K562 (cell line): ENCODE results near the gene GLRX5. TPM values are rescaled to one million over a fixed set of nuclear protein-coding genes. Genes with fewer than 3 reads are reported as not detected.

Experiments
- ATAC-seq: fragments of 200-7000 bp; cut with Tn5 transposase; 3 replicates; pipeline ENCODE4 v1.9.1; 2020; ENCODE audit warnings: moderate library complexity
- BruUV-seq: library from RNA; stranded (reverse); fragments of 400-500 nt; replicated peaks from 2 replicates; lab custom pipeline; 2021; lab: Mats Ljungman, UMichigan
- CTCF ChIA-PET: fragments of 300-600 bp; formaldehyde crosslinking; extraction: SDS; loops from one replicate; lab custom pipeline; 2021; ENCODE audit warnings: low intra/inter-chr PET ratio; lab: Yijun Ruan, JAX
- POLR2A ChIA-PET: fragments of 300-600, 350-650 bp; sonication (Branson Sonifier 250); formaldehyde crosslinking; extraction: SDS; loops from one replicate; lab custom pipeline; 2021; ENCODE audit warnings: antibody characterized with exemption, inconsistent platforms; lab: Yijun Ruan, JAX
- DNase-seq, 4 experiments: peaks; one replicate each; pipeline versions ENCODE4 v3.0.0 to v3.0.0-alpha.2; 2011 to 2018; ENCODE audit warnings: low spot score in 3 of 4, mixed read lengths in 3 of 4; ENCODE audit errors: extremely low read depth in 1 of 4
- FAIRE-seq: peaks from 2 replicates; lab custom pipeline; 2011; peaks lifted over from hg19 to GRCh38; lab: Jason Lieb, UNC
- H2AFZ ChIP-seq: 2 replicates; pipeline ENCODE4 v1.6.0; 2011; ENCODE audit warnings: low read depth, low read length, control low read depth, inconsistent platforms
- H3K27ac ChIP-seq: fragments of 200-600 bp; 3 replicates; pipeline ENCODE4 v1.8.0; 2011; ENCODE audit warnings: low read depth, mild to moderate bottlenecking, control low read depth, inconsistent platforms, low read length, moderate library complexity, mixed read lengths; ENCODE audit errors: extremely low read depth
- H3K27me3 ChIP-seq, 2 experiments: fragments of 300-600 bp in 1 of 2; 2 replicates in 1 of 2; 3 replicates in 1 of 2; pipeline versions ENCODE4 v1.6.0 to v1.8.0; 2011; ENCODE audit warnings: inconsistent platforms in 2 of 2, low read length in 2 of 2, mild to moderate bottlenecking in 1 of 2, mixed read lengths in 1 of 2, moderate library complexity in 1 of 2; ENCODE audit not compliant: control insufficient read depth in 2 of 2, insufficient read depth in 2 of 2
- H3K36me3 ChIP-seq: fragments of 300-600 bp; 3 replicates; pipeline ENCODE4 v1.8.0; 2011; ENCODE audit warnings: mild to moderate bottlenecking, low read length, inconsistent platforms; ENCODE audit not compliant: control insufficient read depth, insufficient read depth
- H3K4me1 ChIP-seq, 2 experiments: fragments of 200-600 bp in 1 of 2; replicated peaks in 1 of 2; 2 replicates in 1 of 2; 3 replicates in 1 of 2; pipeline versions ENCODE4 v1.5.1 to v1.8.0; 2011; ENCODE audit warnings: inconsistent platforms in 2 of 2, low read length in 2 of 2, mild to moderate bottlenecking in 1 of 2, mixed read lengths in 1 of 2, moderate library complexity in 1 of 2; ENCODE audit not compliant: control insufficient read depth in 2 of 2, insufficient read depth in 2 of 2
- H3K4me2 ChIP-seq: 2 replicates; pipeline ENCODE4 v1.6.1; 2011; ENCODE audit warnings: low read length, control low read depth, inconsistent platforms, mixed read lengths; ENCODE audit not compliant: insufficient read depth
- H3K4me3 ChIP-seq: fragments of 200-600 bp; sonication (generic), shearing (Covaris generic); 2 replicates; pipeline ENCODE4 v1.5.1; 2016; ENCODE audit warnings: control low read depth, inconsistent platforms
- H3K79me2 ChIP-seq: fragments of 200-600 bp; 3 replicates; pipeline ENCODE4 v1.8.0; 2011; ENCODE audit warnings: low read length, inconsistent platforms; ENCODE audit not compliant: control insufficient read depth, insufficient read depth
- H3K9ac ChIP-seq, 2 experiments: 2 replicates each; pipeline versions ENCODE4 v1.6.0 to v1.6.1; 2011; ENCODE audit warnings: low read depth in 2 of 2, low read length in 2 of 2, control low read depth in 1 of 2, inconsistent platforms in 1 of 2, mild to moderate bottlenecking in 1 of 2, mixed read lengths in 1 of 2; ENCODE audit not compliant: insufficient read depth in 1 of 2
- H3K9me1 ChIP-seq: one replicate; pipeline ENCODE4 v1.6.0; 2011; ENCODE audit warnings: inconsistent platforms, mild to moderate bottlenecking, low read length, moderate library complexity; ENCODE audit not compliant: control insufficient read depth, insufficient read depth
- H3K9me3 ChIP-seq: replicated peaks from 2 replicates; pipeline ENCODE4 v1.5.1; 2011; ENCODE audit warnings: low read depth, low read length, inconsistent platforms; ENCODE audit not compliant: control insufficient read depth, insufficient read depth
- H4K20me1 ChIP-seq: replicated peaks from 2 replicates; pipeline ENCODE4 v1.6.1; 2011; ENCODE audit warnings: low read length, inconsistent platforms, mixed read lengths; ENCODE audit not compliant: control insufficient read depth, insufficient read depth
- BHLHE40 ChIP-seq: IDR thresholded peaks from 2 replicates; pipeline ENCODE4 v1.6.1; 2011; ENCODE audit warnings: low read length, improper control_type of control experiment
- CC2D1A ChIP-seq: fragments of 450-650 bp; IDR thresholded peaks from 2 replicates; pipeline ENCODE4 v1.6.1; 2017; ENCODE audit warnings: mild to moderate bottlenecking
- ETV1 ChIP-seq: fragments of 450-650 bp; conservative IDR thresholded peaks from 2 replicates; pipeline ENCODE4 v1.6.1; 2016; ENCODE audit warnings: missing genetic modification characterization, control low read depth, low read depth, missing compliant biosample characterization
- FOSL1 ChIP-seq: fragments of 200-800 bp; sonication (Bioruptor generic); conservative IDR thresholded peaks from 2 replicates; pipeline ENCODE4 v1.6.1; 2016; ENCODE audit warnings: missing genetic modification characterization, missing compliant biosample characterization
- HMG20B ChIP-seq: fragments of 250-450 bp; sonication (Bioruptor Pico); IDR thresholded peaks from 2 replicates; pipeline ENCODE4 v1.5.0; 2021; ENCODE audit warnings: mild to moderate bottlenecking
- MBD1 ChIP-seq: fragments of 250-450 bp; sonication (Bioruptor Pico); IDR thresholded peaks from 2 replicates; pipeline ENCODE4 v1.8.0; 2022; ENCODE audit warnings: inconsistent platforms
- PYGO2 ChIP-seq: fragments of 450-650 bp; IDR thresholded peaks from 2 replicates; pipeline ENCODE4 v1.6.1; 2016; ENCODE audit warnings: mild to moderate bottlenecking, missing genetic modification characterization, moderate library complexity, missing compliant biosample characterization
- RHOXF2B ChIP-seq: fragments of 250-450 bp; sonication (Bioruptor Pico); conservative IDR thresholded peaks from 2 replicates; pipeline ENCODE4 v1.5.1; 2021
- SRF ChIP-seq, 2 experiments: fragments of 250-450, 450-650 bp in 1 of 2; sonication (Bioruptor Pico) in 1 of 2; sonication (generic) in 1 of 2; formaldehyde crosslinking; IDR thresholded peaks; 2 replicates each; pipeline versions ENCODE4 v1.5.0 to v1.5.1; 2020 to 2022; ENCODE audit warnings: mild to moderate bottlenecking in 1 of 2, missing genetic modification reagents in 1 of 2
- SUPT5H ChIP-seq: fragments of 450-650 bp; IDR thresholded peaks from 2 replicates; pipeline ENCODE4 v1.6.1; 2016
- TFAM ChIP-seq: fragments of 250-450 bp; sonication (Bioruptor Pico); conservative IDR thresholded peaks from 2 replicates; pipeline ENCODE4 v1.5.0; 2021; ENCODE audit warnings: mild to moderate bottlenecking, moderate library complexity
- ZNF395 ChIP-seq: fragments of 200-800 bp; sonication (Bioruptor generic); IDR thresholded peaks from 2 replicates; pipeline ENCODE4 v1.6.1; 2017; ENCODE audit warnings: missing genetic modification characterization, missing compliant biosample characterization
- ZZZ3 ChIP-seq: fragments of 450-650 bp; IDR thresholded peaks from 2 replicates; pipeline ENCODE4 v1.6.1; 2016; ENCODE audit warnings: antibody characterized with exemption, mild to moderate bottlenecking, moderate library complexity
- WGBS: fragments of 100-300 bp; shearing (Covaris generic); methylation state at CpG from one replicate; pipeline ENCODE4 v1.1.6; 2016; ENCODE audit warnings: low coverage, mixed read lengths; ENCODE audit not compliant: insufficient coverage; ENCODE audit errors: missing lambda C conversion rate; 5-methylcytosine and 5-hydroxymethylcytosine counted together
- in situ Hi-C: fragments of 300-500 bp; cut with MboI; formaldehyde crosslinking; loops from 4 replicates; pipeline ENCODE4 v1.15.0; 2018; ENCODE audit warnings: inconsistent platforms, mixed read lengths
- intact Hi-C: fragments of 100-400 bp; cut with micrococcal nuclease; formaldehyde crosslinking; loops from 2 replicates; pipeline ENCODE4 v1.14.2; 2022
- polyA plus RNA-seq, 8 experiments: library from polyadenylated mRNA; depleted of rRNA in 4 of 8; stranded (reverse) in 5 of 8; unstranded in 3 of 8; fragments of >200 nt; fragmentation: Nextera tagmentation in 2 of 8; fragmentation: Illumina TruSeq in 1 of 8; extraction: Ambion mirVana in 2 of 8; extraction: Trizol in 1 of 8; gene quantifications; 2 replicates each; pipeline versions ENCODE4 v1.2.1 to v1.2.3, GENCODE V29; 2011 to 2014; ENCODE audit warnings: inconsistent platforms in 1 of 8, missing spikeins in 1 of 8
- total RNA-seq, 7 experiments: library from RNA; depleted of rRNA in 6 of 7; stranded (reverse); fragments of >200 nt in 6 of 7; fragmentation: Illumina TruSeq in 2 of 7; extraction: Trizol in 2 of 7; gene quantifications; 2 replicates each; pipeline versions ENCODE4 v1.2.1 to v1.2.3, GENCODE V29; 2011 to 2021; ENCODE audit warnings: low replicate concordance in 1 of 7
- TF ChIP-seq, protein P1 (sequence below): fragments of 250-450 bp; sonication (Bioruptor Pico); IDR thresholded peaks from 2 replicates; pipeline ENCODE4 v1.8.0; 2021; ENCODE audit warnings: borderline replicate concordance, mild to moderate bottlenecking, moderate library complexity; ENCODE audit not compliant: poor library complexity, severe bottlenecking

GLRX5 gene
- total and polyA plus RNA-seq, 9 of the 15 experiments (the other 6 are each of a cell fraction or from before 2014, with no cell fraction given): 16.7 to 96.8 (median 66.8) TPM

DNA sequence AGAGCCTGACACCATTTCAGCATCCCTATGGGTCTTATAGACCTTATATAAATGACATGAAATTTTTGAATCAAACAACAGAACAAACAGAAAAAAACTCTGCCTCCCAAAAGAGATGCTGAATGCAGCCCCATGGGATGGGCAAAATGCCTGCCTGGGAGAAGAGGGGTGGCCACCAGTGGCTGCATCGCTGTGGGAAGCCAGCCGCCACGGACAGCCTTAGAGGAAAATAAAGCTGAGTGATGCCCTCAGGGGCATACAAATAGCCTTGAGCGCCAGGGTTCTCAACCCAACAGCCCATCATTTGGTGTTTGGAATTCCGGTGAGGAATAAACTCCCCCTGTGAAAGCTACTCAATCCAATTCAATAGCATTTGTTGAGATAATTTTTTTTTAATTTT is 41.3 kb upstream of the GLRX5 start:
- Histone ChIP-seq H3K4me1 (no peaks in the 10 kb centered on the region), H3K79me2 (no peaks in the 10 kb centered on the region), H3K27ac (no peak overlapping the region), H3K9ac (no peak overlapping the region), H3K4me2 (no peak overlapping the region), H3K9me3 (no peaks in the 10 kb centered on the region), H3K27me3 (peaks cover 0 to 5% of the 10 kb centered on the region in 2 experiments; a peak in 2 of 5 replicates), H3K36me3 (no peaks in the 10 kb centered on the region), H3K9me1 (no peaks in the 10 kb centered on the region), H4K20me1 (no peaks in the 10 kb centered on the region; the same call in 1 of the 2 replicates), H3K4me3 (no peak overlapping the region), H2AFZ (no peak overlapping the region)
- 40% methylated on average over 3 of the region's 5 CpGs for WGBS
- intact Hi-C loops: no loop called here
- POLR2A ChIA-PET: interaction anchor here (1.1 kb wide), 1 partner anchor 12 kb away, joined by 3 read pairs; no protein-coding TSS in a partner anchor
- in situ Hi-C loops: no loop called here
- CTCF ChIA-PET: no interaction called here
- FAIRE-seq (no peak), ATAC-seq (no peak), DNase-seq (no peak)
- no peak for TF ChIP-seq ZZZ3
- no peak for TF ChIP-seq HMG20B (CRISPR knock-in tag)
- no peak for TF ChIP-seq PYGO2 (tag)
- TF ChIP-seq SUPT5H: no peak
- TF ChIP-seq MBD1 (CRISPR knock-in tag): no peak
- TF ChIP-seq ZNF395 (CRISPR knock-in tag): no peak
- TF ChIP-seq SRF (CRISPR knock-in tag; IDR thresholded peaks at IDR 0.05): no peak
- TF ChIP-seq RHOXF2B: no peak
- no peak for TF ChIP-seq ETV1 (tag)
- no peak for TF ChIP-seq TFAM (CRISPR knock-in tag)
- TF ChIP-seq CC2D1A: no peak
- no peak for TF ChIP-seq BHLHE40
- TF ChIP-seq, protein P1, sequence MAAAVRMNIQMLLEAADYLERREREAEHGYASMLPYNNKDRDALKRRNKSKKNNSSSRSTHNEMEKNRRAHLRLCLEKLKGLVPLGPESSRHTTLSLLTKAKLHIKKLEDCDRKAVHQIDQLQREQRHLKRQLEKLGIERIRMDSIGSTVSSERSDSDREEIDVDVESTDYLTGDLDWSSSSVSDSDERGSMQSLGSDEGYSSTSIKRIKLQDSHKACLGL (CRISPR knock-in tag): no peak
- no peak for TF ChIP-seq FOSL1 (tag)
- BruUV-seq: no TSS peak
